ENCODE results near the gene BUD13. TPM values are rescaled to one million over a fixed set of nuclear protein-coding genes. Genes with fewer than 3 reads are reported as not detected.

BUD13 gene
- total and polyA plus RNA-seq, 9 of the 15 experiments (the other 6 are each of a cell fraction or from before 2014, with no cell fraction given) = 9.5 to 34.1 (median 27.1) TPM

GRCh38 chr11:116772443-116773202 lies at the start of gene BUD13 (continued):
- no peak for TF ChIP-seq MGA (IDR thresholded peaks at IDR 0.05)
- no peak for TF ChIP-seq ZNF184 (CRISPR knock-in tag; IDR thresholded peaks at IDR 0.05)
- no peak for TF ChIP-seq TSHZ1 (CRISPR knock-in tag; IDR thresholded peaks at IDR 0.05)
- no peak for TF ChIP-seq HNRNPH1 (optimal IDR thresholded peaks at IDR 0.05; ENCODE audit: low read depth, low read length)
- no peak for TF ChIP-seq NFYB (IDR thresholded peaks at IDR 0.05; ENCODE audit: extremely low read depth, insufficient read length)
- TF ChIP-seq JUND (IDR thresholded peaks at IDR 0.05; ENCODE audit: borderline replicate concordance, low read depth, low read length) = peak; percentile 62
- TF ChIP-seq JUND (tag; IDR thresholded peaks at IDR 0.05; ENCODE audit: borderline replicate concordance, low read depth, low read length) = peak; percentile 23; the same call in 1 of the 3 replicates
- peak; percentile 72 for TF ChIP-seq MAX (CRISPR knock-in tag; IDR thresholded peaks at IDR 0.05)
- no peak for TF ChIP-seq RHOXF2B (CRISPR knock-in tag; conservative IDR thresholded peaks at IDR 0.05)
- peak; percentile 54 for TF ChIP-seq PCBP1 (IDR thresholded peaks at IDR 0.05; ENCODE audit: low read depth, low read length, poor library complexity, severe bottlenecking)
- TF ChIP-seq TCF15 (CRISPR knock-in tag; IDR thresholded peaks at IDR 0.05) = no peak
